ENCODE results near the gene OR2J2. TPM values are rescaled to one million over a fixed set of nuclear protein-coding genes. Genes with fewer than 3 reads are reported as not detected.

The OR2J2 gene
- total RNA-seq (2022; extraction: Qiagen RNA extraction), result not detected in 5 replicates

GRCh38 chr6:29170607-29171006 is at the start of gene OR2J2:
TSS of gene OR2J2 (plus strand) at chr6:29170907. CDS start at chr6:29173636, 2,729 bp downstream.

Other genes starting within 250 kb of the OR2J2 start
- gene TRIM27, start 246.9 kb upstream of the OR2J2 start, total RNA-seq (2022; extraction: Qiagen RNA extraction), result 41.1 to 46.7 TPM (median 43.0 TPM) in 5 replicates
- 0.11 to 0.22 TPM (median 0.15 TPM) in 5 replicates for gene ZNF311, start 165.6 kb upstream of the OR2J2 start, total RNA-seq (2022; extraction: Qiagen RNA extraction)
- gene OR2W1, start 125.7 kb upstream of the OR2J2 start, total RNA-seq (2022; extraction: Qiagen RNA extraction), result not detected in 5 replicates
- gene OR2B3, start 83.6 kb upstream of the OR2J2 start, total RNA-seq (2022; extraction: Qiagen RNA extraction), result not detected in 5 replicates
- not detected in 5 replicates for gene OR2J1, start 71.4 kb upstream of the OR2J2 start, total RNA-seq (2022; extraction: Qiagen RNA extraction)
- gene OR2J3, start 62.8 kb upstream of the OR2J2 start, total RNA-seq (2022; extraction: Qiagen RNA extraction), result not detected in 5 replicates
- gene OR14J1, start 130.8 kb downstream of the OR2J2 start, total RNA-seq (2022; extraction: Qiagen RNA extraction), result not detected in 5 replicates
- not detected in 5 replicates for gene OR5V1, start 198.0 kb downstream of the OR2J2 start, total RNA-seq (2022; extraction: Qiagen RNA extraction)
- gene OR12D3, start 204.4 kb downstream of the OR2J2 start, total RNA-seq (2022; extraction: Qiagen RNA extraction), result not detected in 5 replicates
- not detected in 5 replicates for gene OR12D2, start 224.7 kb downstream of the OR2J2 start, total RNA-seq (2022; extraction: Qiagen RNA extraction)
- gene OR12D1, start 244.0 kb downstream of the OR2J2 start, total RNA-seq (2022; extraction: Qiagen RNA extraction), result not detected in 5 replicates